Caco-2 (cell line): Measurements from ENCODE around the gene PLAU. TPM values are rescaled to one million over a fixed set of nuclear protein-coding genes. Genes with fewer than 3 reads are reported as not detected.

Source experiments
- BruUV-seq: library from RNA; stranded (reverse); fragments of 400-500 nt; replicated peaks from 2 replicates; lab custom pipeline; 2021; lab: Mats Ljungman, UMichigan
- CTCF ChIA-PET: fragments of 300-600 bp; sonication (Branson Sonifier 250); formaldehyde crosslinking; loops from one replicate; lab custom pipeline; 2022; ENCODE audit warnings: antibody characterized with exemption; lab: Charles Lee
- POLR2A ChIA-PET: fragments of 300-600 bp; sonication (Branson Sonifier 250); formaldehyde crosslinking; loops from one replicate; lab custom pipeline; 2022; ENCODE audit warnings: antibody characterized with exemption; lab: Charles Lee
- DNase-seq, 2 experiments: peaks; one replicate each; pipeline versions ENCODE4 v3.0.0 to v3.0.0-alpha.2; 2020 to 2022
- H3K27me3 ChIP-seq: replicated peaks from 2 replicates; pipeline ENCODE4 v1.6.0; 2011; ENCODE audit warnings: low read length; ENCODE audit not compliant: control insufficient read depth, insufficient read depth
- H3K36me3 ChIP-seq: 2 replicates; pipeline ENCODE4 v1.5.1; 2011; ENCODE audit warnings: low read length; ENCODE audit not compliant: control insufficient read depth, insufficient read depth
- H3K4me1 ChIP-seq: fragments of 250-450 bp; sonication (Bioruptor Pico); 2 replicates; pipeline ENCODE4 v1.5.1; 2020; ENCODE audit warnings: mild to moderate bottlenecking
- H3K4me3 ChIP-seq: 2 replicates; pipeline ENCODE4 v1.5.1; 2011; ENCODE audit warnings: low read depth, mild to moderate bottlenecking, control low read depth, low read length
- H3K9me3 ChIP-seq: fragments of 250-450 bp; sonication (Bioruptor Pico); 2 replicates; pipeline ENCODE4 v1.5.1; 2020; ENCODE audit warnings: mild to moderate bottlenecking, moderate library complexity
- H3K27ac Mint-ChIP-seq: one replicate; pipeline ENCODE4 v1.8.0; 2022; ENCODE audit warnings: mixed read lengths; ENCODE audit not compliant: unreplicated experiment
- H3K27me3 Mint-ChIP-seq: one replicate; pipeline ENCODE4 v1.8.0; 2022; ENCODE audit warnings: mixed read lengths; ENCODE audit not compliant: insufficient read depth, unreplicated experiment
- H3K36me3 Mint-ChIP-seq: one replicate; pipeline ENCODE4 v1.8.0; 2022; ENCODE audit warnings: mild to moderate bottlenecking, mixed read lengths; ENCODE audit not compliant: insufficient read depth, unreplicated experiment
- H3K4me1 Mint-ChIP-seq: one replicate; pipeline ENCODE4 v1.8.0; 2022; ENCODE audit warnings: low read depth, mixed read lengths; ENCODE audit not compliant: unreplicated experiment
- H3K4me3 Mint-ChIP-seq: one replicate; pipeline ENCODE4 v1.8.0; 2022; ENCODE audit warnings: mild to moderate bottlenecking, moderate library complexity, mixed read lengths; ENCODE audit not compliant: unreplicated experiment
- H3K9me3 Mint-ChIP-seq: one replicate; pipeline ENCODE4 v1.8.0; 2022; ENCODE audit warnings: mixed read lengths; ENCODE audit not compliant: unreplicated experiment
- intact Hi-C: fragments of 100-400 bp; cut with micrococcal nuclease; formaldehyde crosslinking; loops from one replicate; pipeline ENCODE4 v1.10.0; 2022; ENCODE audit not compliant: unreplicated experiment
- total RNA-seq: library from RNA; stranded (reverse); gene quantifications from 2 replicates; pipeline ENCODE4 v1.2.3, GENCODE V29; 2022
- TF ChIP-seq, protein P1 (sequence below), 2 experiments: fragments of 200-600 bp in 1 of 2; IDR thresholded peaks; 1 replicate in 1 of 2; 2 replicates in 1 of 2; pipeline versions ENCODE4 v1.5.1 to v1.8.0; 2011 to 2022; ENCODE audit warnings: antibody characterized with exemption in 1 of 2, control low read depth in 1 of 2, inconsistent platforms in 1 of 2, low read depth in 1 of 2, low read length in 1 of 2, mild to moderate bottlenecking in 1 of 2, moderate library complexity in 1 of 2; ENCODE audit not compliant: insufficient read depth in 1 of 2, severe bottlenecking in 1 of 2, unreplicated experiment in 1 of 2

The PLAU gene
- total RNA-seq, 1 experiment from 2014 or later = 1.2 TPM

- BruUV-seq = no TSS peak
- H3K27me3 ChIP-seq = no peaks in the 10 kb centered on the region
- no peak overlapping the region for H3K4me3 ChIP-seq
- no peak overlapping the region for H3K27ac Mint-ChIP-seq
- ChIA-PET CTCF (no interaction called here), POLR2A (interaction anchor here (0.6 kb wide), 1 partner anchor 57 kb away, joined by 5 read pairs; no protein-coding TSS in a partner anchor)
- H3K4me3 Mint-ChIP-seq = no peak overlapping the region
- DNase-seq = no peak
- no peaks in the 10 kb centered on the region for H3K36me3 ChIP-seq
- H3K36me3 Mint-ChIP-seq = no peaks in the 10 kb centered on the region
- peaks cover 30% of the 10 kb centered on the region for H3K4me1 Mint-ChIP-seq
- H3K9me3 Mint-ChIP-seq = no peaks in the 10 kb centered on the region
- peaks cover 35% of the 10 kb centered on the region for H3K4me1 ChIP-seq
- TF ChIP-seq, protein P1, sequence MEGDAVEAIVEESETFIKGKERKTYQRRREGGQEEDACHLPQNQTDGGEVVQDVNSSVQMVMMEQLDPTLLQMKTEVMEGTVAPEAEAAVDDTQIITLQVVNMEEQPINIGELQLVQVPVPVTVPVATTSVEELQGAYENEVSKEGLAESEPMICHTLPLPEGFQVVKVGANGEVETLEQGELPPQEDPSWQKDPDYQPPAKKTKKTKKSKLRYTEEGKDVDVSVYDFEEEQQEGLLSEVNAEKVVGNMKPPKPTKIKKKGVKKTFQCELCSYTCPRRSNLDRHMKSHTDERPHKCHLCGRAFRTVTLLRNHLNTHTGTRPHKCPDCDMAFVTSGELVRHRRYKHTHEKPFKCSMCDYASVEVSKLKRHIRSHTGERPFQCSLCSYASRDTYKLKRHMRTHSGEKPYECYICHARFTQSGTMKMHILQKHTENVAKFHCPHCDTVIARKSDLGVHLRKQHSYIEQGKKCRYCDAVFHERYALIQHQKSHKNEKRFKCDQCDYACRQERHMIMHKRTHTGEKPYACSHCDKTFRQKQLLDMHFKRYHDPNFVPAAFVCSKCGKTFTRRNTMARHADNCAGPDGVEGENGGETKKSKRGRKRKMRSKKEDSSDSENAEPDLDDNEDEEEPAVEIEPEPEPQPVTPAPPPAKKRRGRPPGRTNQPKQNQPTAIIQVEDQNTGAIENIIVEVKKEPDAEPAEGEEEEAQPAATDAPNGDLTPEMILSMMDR (IDR thresholded peaks at IDR 0.05; ENCODE audit: insufficient read depth in 1 of 2, low read depth in 1 of 2, low read length in 1 of 2, severe bottlenecking in 1 of 2, unreplicated experiment in 1 of 2) = no peak
- H3K27me3 Mint-ChIP-seq = no peaks in the 10 kb centered on the region
- intact Hi-C loops = no loop called here
- no peaks in the 10 kb centered on the region for H3K9me3 ChIP-seq
Observed at GRCh38 chr10:73884017-73884416, 26.9 kb upstream of the PLAU start.

DNA sequence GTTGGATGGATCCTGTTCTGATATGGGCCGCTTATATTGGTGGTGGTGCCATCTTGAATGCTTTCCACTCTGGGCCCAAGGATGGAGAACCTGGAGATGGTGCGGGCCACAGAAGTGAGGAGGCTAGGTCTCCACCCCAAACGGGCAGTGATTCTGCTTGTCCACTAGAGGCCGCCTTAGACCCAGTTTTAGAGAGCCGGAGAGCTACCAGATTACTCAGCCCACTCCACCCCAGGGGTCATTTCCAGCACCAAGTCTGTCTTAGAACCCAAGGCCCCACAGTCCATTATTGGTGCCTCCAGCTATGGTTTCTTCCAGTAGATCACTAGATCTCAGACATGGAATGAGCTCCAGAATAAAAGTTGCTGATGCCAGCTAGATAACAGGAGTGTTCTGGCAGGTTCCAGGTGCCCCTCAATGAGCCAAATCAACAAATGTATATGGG is 24.8 kb upstream of the PLAU start:
- no TSS peak for BruUV-seq
- Mint-ChIP-seq H3K4me3 (no peak overlapping the region), H3K27me3 (no peaks in the 10 kb centered on the region), H3K9me3 (no peaks in the 10 kb centered on the region), H3K4me1 (peaks cover 16% of the 10 kb centered on the region), H3K36me3 (no peaks in the 10 kb centered on the region), H3K27ac (no peak overlapping the region)
- H3K4me3 ChIP-seq = no peak overlapping the region
- intact Hi-C loops = loop anchor here (1.0 kb wide), 5 partner anchors 54 to 217 kb away; no protein-coding TSS in a partner anchor
- peaks cover 29% of the 10 kb centered on the region for H3K4me1 ChIP-seq
- H3K27me3 ChIP-seq = no peaks in the 10 kb centered on the region
- TF ChIP-seq, protein P1 (IDR thresholded peaks at IDR 0.05; ENCODE audit: insufficient read depth in 1 of 2, low read depth in 1 of 2, low read length in 1 of 2, severe bottlenecking in 1 of 2, unreplicated experiment in 1 of 2) = peak; percentile 80 to 91
- H3K36me3 ChIP-seq = no peaks in the 10 kb centered on the region
- CTCF ChIA-PET = interaction anchor here (0.6 to 4.0 kb wide), 17 partner anchors 13 to 217 kb away, joined by 3 to 54 read pairs (median 5); partner anchors contain the start of gene VCL
- POLR2A ChIA-PET = interaction anchor here (0.6 to 0.7 kb wide), 2 partner anchors 55 to 123 kb away, joined by 4 to 7 read pairs; no protein-coding TSS in a partner anchor
- DNase-seq = peak; percentile 80 to 85
- H3K9me3 ChIP-seq = no peaks in the 10 kb centered on the region

- no peak overlapping the region for H3K27ac Mint-ChIP-seq
- BruUV-seq = no TSS peak
- peaks cover 29% of the 10 kb centered on the region for H3K4me1 ChIP-seq
- no peaks in the 10 kb centered on the region for H3K9me3 Mint-ChIP-seq
- H3K36me3 ChIP-seq = no peaks in the 10 kb centered on the region
- H3K4me3 ChIP-seq = no peak overlapping the region
- H3K27me3 ChIP-seq = no peaks in the 10 kb centered on the region
- H3K4me3 Mint-ChIP-seq = no peak overlapping the region
- CTCF ChIA-PET = interaction anchor here (0.6 to 4.0 kb wide), 19 partner anchors 12 to 217 kb away, joined by 3 to 54 read pairs (median 5); partner anchors contain the start of gene VCL
- no peak for DNase-seq
- H3K9me3 ChIP-seq = no peaks in the 10 kb centered on the region
- TF ChIP-seq, protein P1 (IDR thresholded peaks at IDR 0.05; ENCODE audit: insufficient read depth in 1 of 2, low read depth in 1 of 2, low read length in 1 of 2, severe bottlenecking in 1 of 2, unreplicated experiment in 1 of 2) = no peak
- H3K36me3 Mint-ChIP-seq = no peaks in the 10 kb centered on the region
- H3K27me3 Mint-ChIP-seq = no peaks in the 10 kb centered on the region
- intact Hi-C loops = loop anchor here (1.0 kb wide), 5 partner anchors 54 to 217 kb away; no protein-coding TSS in a partner anchor
- POLR2A ChIA-PET = interaction anchor here (0.7 kb wide), 1 partner anchor 54 kb away, joined by 4 read pairs; no protein-coding TSS in a partner anchor
- H3K4me1 Mint-ChIP-seq = peaks cover 16% of the 10 kb centered on the region
Observed at GRCh38 chr10:73886661-73887293, 24.2 kb upstream of the PLAU start.
